Measurements from ENCODE around the gene TNS3.

Gene TNS3

DNA sequence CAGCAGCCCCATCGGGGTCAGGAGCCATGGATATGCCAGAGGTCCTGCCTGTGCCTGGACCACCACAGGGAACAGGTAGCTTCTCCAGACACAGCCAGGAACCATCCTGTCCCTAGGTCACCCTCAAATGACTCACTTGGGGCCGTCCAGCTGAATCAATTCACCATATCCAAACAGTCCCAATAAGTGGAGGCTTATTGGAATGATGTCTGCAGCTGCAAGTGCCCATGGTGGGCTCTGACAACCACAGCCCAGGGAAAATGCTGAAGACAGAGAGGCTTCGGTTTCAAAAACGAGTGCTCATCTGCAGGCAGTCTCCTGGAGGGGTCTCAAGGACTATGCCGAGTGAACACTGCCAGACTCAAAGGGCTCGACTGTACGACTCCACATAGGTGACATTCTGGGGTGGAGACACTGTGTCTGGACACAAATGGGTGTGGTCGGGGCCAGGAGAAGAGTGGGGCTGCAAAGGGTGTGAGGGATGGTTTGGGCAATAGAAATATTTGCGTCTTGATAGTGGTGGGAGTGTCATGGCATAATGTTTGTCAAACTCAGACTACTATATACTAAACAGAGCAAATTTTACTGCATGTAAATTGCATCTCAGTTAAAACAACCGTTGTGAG, 204.8 kb downstream of the TNS3 start:
- in situ Hi-C loops (cut with HindIII; ENCODE audit: low sequenced_read_pairs): no loop called here

DNA sequence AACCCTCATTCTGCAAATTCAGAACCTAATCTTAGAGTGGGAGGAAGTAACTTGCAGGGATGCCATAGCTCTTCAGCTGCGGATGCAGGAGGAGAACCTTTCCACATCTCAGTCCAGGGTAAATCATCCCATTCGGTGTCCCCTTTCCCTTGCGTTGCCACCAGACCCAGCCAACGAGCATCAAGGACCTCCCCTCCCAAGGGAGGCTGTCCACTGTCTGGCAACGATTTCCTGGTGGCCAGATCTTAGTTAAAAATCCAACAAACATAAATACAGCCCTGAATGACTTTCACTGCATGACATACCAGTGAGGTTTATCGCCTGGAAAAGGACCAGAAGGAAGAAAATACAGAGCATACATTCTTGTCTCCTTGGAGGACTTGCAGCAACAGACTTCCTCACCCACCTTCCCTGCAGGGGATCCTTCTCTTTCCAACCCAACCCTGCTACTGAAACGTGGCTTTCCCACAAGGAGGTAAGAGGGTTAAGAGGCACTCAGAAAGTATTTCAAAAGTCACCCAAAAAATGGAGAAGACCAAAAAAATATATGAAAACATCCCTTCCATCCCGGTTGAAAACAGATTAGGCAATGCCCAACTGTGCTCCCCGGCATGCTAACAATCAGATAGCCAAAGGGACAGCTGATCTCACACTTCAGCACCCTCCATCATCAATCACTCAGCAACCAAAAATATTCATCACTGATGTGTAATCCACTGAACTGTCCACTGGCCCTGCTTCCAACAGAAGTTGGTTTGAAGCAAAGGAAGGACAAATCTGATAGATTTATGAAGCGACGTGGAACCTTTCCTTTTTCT, 206.6 kb downstream of the TNS3 start:
- in situ Hi-C loops (cut with HindIII; ENCODE audit: low sequenced_read_pairs): no loop called here

DNA sequence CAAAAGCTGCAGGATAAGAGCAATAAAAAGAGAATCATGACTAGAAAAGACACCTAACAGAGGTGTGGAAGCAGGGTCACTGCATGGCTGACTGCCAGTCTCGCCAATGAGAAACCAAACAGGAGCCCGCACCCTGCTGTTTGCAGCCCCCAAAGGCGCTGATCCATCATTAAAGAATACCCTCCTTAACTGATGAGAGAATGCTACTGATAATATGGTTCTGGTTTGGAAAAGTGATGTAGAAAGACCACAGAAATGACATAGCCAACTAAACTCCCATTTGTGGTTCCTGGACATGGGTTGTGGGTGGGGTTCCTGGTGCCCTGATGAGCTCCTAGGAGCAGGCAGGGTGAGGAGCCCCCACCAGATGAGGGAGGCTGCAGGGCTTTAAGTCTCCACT, 207.4 kb downstream of the TNS3 start:
- in situ Hi-C loops (cut with HindIII; ENCODE audit: low sequenced_read_pairs): no loop called here

DNA sequence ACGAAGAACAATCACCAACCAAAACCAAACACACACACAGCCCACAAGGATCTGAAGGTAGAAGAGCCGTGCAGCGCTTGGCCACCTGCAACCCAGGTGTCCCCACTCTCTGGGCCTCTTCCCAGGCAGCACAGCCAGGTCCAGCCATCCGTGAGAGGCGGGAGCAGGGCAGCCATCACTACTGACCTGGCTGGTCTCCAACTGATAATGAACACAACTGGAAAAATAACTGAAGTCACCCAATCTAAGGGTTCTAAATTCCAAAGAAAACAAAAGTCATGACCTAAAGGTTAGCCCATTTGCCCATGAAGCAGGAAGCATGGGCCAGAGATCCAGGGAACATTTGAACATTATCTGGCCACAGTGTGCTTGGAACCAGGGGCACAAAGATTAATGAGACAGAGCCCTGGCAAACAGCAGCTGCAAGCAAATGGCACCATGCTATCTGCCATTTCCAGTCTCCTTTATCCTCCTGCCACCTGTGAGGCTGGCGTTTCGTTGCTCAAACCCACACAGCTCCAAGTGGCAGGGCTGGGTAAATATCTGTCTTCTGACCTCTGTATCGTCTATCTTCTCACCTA, 207.9 kb downstream of the TNS3 start:
- in situ Hi-C loops (cut with HindIII; ENCODE audit: low sequenced_read_pairs): no loop called here

DNA sequence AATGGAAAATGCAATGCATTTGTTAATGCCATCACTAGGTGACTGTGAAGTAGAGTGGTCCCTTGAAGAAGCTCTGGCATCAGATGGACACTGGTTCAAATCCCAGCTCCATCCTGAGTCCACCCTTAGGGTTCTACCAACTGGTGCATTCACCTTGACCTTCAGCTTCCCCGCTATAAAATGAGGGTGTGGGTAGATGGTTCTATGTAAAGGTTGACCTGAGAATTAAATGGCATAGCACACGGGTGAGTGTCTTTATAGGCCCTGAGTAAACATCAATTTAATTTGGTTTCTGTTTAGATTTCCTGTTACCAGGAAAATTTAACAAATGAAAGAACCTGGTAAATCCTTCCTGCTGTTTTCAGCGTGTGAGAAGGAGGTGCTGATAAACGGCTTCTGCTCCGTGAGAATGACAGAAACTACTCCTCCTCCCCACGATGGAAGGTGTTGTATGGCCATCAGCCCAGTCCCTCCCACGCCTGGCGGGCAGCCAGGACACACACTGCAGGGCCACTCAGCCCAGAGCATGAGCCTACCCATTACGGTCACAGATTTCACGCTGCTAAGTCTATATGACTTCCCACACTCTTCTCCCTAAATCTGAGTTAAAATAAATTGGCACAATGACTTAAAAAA, 210.1 kb downstream of the TNS3 start:
- in situ Hi-C loops (cut with HindIII; ENCODE audit: low sequenced_read_pairs): no loop called here

DNA sequence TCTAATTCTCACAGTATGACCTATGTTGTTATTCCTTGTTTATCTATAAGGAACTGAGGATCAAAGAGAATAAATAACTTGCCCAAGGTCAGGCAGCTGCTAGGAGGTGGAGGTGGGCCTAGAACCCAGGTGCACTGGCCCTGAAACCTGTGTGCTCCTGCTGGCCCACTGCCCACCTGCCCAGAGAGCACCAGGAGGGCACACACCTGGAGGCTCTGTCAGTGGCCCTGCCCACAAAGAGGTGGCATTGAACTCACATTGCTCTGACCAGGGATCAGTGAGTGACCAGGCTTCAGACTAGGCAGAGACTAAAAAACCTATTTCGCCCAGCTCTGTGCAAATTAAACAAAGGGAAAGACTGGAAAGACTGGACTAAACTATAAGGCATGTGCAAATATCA, 210.6 kb downstream of the TNS3 start:
- in situ Hi-C loops (cut with HindIII; ENCODE audit: low sequenced_read_pairs): no loop called here

DNA sequence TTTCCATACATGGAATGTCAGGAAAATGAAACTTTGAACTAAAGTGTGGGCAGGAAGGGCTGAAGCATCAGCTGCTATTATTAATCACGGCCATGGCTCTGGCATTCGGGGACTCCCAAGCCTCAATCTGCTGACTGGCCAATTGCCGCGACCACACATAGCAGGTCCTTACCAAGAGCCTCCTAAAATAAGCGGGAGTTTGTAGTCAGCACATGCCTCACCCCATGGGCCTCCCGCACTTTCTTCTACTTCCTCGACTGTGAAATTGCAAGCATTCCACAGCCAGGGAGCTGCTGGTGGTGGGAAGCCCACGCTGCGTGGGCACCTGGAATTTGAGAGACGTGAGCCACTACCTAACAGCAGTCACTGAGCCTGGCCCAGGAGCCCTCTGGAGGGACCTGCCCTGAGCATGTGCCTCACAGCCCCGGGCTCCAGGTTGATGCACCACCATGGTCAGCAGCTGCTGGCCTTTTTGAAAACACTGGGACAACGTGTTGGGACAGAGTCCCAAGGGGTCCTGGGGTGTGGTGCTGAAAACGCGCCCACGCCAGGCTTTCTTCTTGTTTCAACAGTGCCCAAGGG, 211.4 kb downstream of the TNS3 start:
- in situ Hi-C loops (cut with HindIII; ENCODE audit: low sequenced_read_pairs): no loop called here

DNA sequence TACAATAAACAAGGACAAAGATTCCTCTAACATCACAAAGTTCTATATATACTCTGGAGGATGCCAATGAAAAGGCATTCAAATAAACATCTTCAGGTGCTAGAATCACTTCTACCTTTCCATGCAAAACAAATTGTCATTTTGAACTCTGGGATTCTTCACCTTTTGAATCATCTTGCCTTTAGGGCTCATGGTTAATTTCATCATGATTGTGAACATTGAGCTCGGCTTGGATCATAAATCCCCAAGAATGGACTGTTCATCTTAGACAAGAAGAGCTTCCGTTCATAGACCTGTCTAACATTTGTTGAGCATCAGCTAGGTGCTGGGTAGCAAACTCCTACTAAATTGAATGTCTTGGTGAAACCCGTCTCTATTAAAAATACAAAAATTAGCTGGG, 212.2 kb downstream of the TNS3 start:
- in situ Hi-C loops (cut with HindIII; ENCODE audit: low sequenced_read_pairs): no loop called here

DNA sequence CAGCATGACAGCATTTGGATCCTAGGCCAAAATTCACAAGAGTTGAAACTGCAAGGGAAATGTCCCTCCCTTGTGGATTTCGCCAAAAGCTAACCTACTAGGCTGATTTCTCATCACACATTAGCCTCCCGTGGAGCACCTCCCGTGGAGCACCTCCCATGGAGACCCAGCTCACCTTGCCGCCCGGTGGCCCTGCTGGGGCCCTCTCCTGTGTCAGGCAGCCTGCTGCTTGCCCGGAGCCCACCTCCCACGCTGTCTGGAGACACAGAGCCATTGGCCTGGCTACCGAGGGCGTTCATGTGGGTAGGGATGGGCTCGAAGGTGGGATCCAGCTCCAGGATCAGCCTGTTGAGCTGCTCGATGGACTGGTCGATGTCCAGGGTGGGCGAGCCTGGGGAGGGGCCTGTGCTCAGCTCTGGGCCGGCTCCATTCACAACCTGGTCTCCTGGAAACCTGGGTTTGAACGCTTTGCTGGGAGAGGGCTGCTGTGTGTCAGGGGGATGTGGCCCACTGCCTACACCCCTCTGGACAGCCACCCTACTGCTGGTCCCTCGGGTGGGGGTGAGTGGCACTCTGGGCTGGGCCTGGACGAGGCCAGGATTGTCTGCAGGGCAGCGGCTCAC, 213.6 kb downstream of the TNS3 start:
- in situ Hi-C loops (cut with HindIII; ENCODE audit: low sequenced_read_pairs): no loop called here

DNA sequence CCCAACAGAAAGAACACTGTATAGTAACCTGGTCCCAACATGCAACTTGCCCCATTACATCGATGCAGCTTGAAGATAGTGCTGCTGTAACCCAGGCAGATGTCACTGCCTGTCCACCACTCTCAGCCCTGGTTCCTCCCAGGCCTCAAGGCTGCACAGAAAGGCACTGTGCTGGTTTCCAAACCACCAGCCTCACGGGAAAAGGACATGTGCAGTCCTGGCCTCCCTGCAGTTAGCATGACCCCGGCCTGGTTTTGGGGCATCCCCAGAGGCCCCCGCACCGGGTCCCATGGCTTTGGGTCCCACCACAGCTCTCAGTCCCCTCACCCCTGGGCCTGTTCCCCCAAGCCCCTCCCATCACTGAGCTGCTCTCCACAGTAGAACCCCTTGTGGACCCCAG, 214.5 kb downstream of the TNS3 start:
- in situ Hi-C loops (cut with HindIII; ENCODE audit: low sequenced_read_pairs): no loop called here

DNA sequence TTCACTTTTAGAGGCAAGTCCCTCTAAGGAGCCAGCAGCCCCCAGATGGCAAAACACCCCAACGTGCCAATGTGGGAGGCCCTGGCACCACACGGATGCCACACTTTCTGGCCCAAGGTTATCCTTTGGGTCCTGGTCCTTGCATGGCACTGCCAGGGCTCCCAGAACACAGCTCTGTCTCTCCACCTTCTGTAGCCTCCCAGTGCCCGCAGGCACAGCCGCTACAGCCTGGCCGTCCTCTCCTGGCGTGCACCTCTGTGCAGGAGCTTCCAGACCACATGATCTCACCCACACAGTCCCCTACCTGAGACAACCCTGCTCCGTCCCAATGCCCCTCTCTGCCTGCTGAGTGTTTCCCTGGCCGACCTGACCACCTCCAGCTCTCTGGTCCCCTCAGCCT, 215.0 kb downstream of the TNS3 start:
- in situ Hi-C loops (cut with HindIII; ENCODE audit: low sequenced_read_pairs): no loop called here

DNA sequence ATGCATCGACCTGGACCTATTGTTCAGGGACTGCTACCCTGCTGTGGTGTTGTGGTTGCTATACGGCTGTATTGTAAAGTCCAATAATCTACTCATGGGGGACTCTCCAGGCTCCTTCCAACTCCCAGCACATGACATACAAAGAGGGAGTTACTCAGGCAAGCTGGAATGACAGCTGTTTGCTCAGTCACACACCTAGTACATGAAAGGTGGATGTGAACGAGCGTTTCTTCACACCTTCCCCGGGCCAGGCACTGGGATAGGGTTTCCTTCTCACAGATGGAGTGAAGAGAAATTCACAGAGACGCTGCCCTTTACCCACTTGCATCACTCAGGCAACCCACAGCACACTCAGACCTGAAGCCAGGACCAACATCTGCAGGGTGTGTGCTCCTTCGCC, 215.7 kb downstream of the TNS3 start:
- in situ Hi-C loops (cut with HindIII; ENCODE audit: low sequenced_read_pairs): no loop called here

DNA sequence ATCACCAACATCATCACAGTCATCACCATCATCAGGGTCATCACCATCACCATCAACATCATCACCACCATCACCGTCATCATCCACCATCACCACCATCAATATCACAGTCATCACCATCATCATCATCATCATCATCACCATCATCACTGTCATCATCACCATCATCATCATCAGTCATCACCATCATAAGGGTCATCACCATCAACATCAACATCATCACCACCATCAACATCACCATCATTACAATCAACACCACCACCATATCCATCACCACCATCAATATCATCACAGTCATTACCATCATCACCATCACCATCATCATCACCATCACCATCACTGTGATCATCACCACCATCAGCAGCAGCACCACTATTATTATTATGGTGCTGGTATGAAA, 218.9 kb downstream of the TNS3 start:
- in situ Hi-C loops (cut with HindIII; ENCODE audit: low sequenced_read_pairs): no loop called here

DNA sequence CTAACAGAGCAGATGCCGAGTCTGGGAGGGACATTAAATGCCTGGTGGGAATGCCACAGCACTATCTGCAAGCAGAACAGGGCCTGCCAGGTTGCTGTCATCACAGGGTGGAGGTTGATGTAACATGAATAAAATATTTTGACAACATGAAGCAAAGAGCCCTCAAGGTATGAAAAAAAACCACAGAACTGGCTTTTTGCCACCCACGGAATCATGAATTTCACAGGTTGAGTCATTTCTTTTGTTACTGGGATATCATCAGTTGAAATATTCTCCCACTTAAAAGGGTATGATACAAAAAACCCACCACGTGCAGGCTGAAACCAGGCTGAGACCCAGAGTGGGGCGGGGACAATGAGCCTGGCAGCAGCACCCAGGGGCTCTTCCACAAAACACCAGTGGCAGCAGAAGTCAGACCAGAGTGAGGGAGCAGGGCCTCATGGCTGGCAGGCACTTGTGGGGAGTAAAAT, 220.1 kb downstream of the TNS3 start:
- in situ Hi-C loops (cut with HindIII; ENCODE audit: low sequenced_read_pairs): no loop called here

DNA sequence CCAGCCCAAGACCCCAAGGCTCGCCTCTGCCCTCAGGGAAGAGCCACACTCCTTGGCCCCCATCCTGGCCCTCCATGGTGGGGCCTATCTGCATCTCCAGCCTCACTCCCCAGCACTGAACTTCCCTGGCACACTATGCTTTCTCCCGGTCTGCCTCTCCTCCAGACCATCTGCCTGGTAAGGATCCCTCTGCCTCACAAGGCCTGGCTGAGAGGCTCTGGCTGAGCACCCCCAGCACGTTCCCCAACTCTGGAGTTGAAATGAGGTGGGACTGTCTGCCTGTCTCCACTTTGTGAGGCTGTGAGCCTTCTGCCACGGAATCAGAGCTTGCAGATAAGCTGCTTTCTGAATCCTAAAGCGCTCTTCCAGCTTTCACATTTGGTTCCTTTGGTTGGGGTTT, 220.7 kb downstream of the TNS3 start:
- in situ Hi-C loops (cut with HindIII; ENCODE audit: low sequenced_read_pairs): no loop called here

DNA sequence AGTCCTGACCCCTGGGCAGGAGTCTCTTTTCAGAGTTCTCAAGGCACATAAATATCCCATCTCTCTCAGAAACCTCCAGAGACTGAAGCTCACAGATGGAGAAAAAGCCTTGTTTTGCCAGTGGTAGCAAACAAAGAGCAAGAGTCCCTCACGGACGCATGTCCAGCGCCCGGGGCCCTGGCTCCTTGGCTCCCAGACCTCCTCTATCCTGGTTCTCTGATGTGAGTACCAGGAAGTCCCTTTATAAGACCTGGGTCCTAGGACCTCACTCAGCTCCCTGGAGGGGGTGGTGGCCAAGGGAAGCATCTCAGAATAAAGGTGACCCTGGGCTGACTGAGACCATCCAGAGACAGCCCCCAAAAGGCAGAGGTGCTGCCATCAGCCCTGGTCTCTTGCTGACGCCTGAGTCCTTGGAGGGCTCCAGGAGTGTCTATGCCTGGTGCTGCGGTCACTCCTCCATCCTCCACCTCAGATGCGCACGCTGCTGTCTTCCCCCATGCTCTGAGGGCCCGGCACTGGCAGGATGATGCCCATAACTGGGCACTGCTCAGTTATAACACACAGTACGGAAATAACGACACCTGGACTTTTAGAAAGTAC, 221.5 kb downstream of the TNS3 start:
- in situ Hi-C loops (cut with HindIII; ENCODE audit: low sequenced_read_pairs): no loop called here

DNA sequence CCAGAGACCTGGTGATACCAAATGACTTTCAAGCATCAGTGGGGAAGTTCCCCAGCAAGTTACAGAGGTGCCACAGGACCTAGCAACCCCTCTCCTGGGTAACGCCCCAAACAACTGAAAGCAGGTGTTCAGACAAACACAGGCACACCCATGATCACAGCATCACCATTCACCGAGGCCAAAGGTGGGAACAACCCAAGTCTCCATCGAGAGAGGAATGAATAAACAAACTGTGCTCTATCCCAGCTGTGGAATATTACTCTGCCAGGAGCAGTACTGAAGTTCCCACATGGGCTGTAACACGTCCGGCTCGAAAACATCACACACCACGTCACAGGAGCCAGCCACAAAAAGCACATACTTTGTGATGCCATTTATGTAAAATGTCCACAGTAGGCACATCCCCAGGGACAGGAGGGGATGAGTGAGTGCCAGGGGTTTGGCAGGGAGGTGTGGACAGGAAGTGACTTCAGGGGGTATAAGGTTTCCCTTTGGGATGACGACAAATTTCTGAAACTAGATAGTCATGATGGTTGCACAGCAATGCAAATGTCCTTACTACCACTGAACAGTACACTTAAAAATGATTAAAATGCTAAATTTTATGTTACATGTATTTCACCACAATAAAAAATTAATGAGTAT, 222.8 kb downstream of the TNS3 start:
- in situ Hi-C loops (cut with HindIII; ENCODE audit: low sequenced_read_pairs): no loop called here

DNA sequence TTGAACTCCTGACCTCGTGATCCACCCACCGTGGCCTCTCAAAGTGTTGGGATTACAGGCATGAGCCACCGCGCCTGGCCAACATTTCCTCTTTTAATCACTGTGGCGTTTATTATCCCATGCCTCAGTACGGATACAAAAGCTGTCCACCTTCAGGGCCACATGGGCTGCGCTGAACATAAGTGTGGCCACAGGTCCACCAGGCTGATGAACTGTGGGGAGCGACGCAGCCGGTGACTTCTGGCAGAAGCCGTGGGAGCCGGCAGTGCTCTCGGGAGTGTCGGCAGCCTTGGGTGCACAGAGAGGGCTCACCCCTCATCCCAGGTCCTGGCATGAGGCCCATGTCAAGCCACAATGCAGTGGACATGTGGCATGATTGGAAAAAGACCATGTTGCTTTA, 223.6 kb downstream of the TNS3 start:
- in situ Hi-C loops (cut with HindIII; ENCODE audit: low sequenced_read_pairs): no loop called here

DNA sequence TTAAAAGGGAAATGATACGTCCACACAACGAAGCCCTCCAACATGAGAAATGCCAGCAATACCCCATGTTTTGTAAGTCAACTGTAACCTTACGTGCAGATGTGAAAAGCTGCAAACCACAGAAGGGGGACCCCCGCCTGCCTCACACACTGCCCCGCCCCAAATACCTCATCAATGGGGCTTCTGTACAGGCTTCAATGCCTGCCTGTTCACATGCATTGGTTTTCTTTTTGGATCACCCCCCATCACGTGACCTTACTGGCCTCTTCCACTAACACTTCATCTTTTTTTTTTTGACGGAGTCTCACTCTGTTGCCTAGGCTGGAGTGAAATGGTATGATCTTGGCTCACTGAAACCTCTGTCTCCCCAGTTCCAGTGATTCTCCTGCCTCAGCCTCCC, 224.0 kb downstream of the TNS3 start:
- in situ Hi-C loops (cut with HindIII; ENCODE audit: low sequenced_read_pairs): no loop called here

DNA sequence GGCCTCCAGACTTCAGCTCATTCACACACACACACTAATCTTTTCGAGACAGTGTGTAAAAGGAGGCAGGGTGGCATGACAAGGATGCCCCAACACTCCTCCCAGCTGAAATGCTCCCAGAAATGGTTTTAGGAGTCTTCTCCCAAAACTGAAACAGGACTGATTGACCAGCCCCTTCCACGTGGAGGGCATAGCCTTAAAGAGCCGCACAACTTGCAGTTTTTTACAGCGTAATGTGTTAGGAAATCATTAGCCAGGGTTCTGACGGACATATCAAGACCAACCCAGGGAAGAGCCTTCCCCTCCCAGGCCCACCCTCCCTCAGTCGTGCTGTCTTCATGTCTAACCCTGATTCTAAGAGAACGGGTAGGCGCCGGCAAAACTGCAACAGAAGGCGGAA, 224.6 kb downstream of the TNS3 start:
- in situ Hi-C loops (cut with HindIII; ENCODE audit: low sequenced_read_pairs): no loop called here
